ENCODE measurements around the gene FAM89A. TPM values are rescaled to one million over a fixed set of nuclear protein-coding genes. Genes with fewer than 3 reads are reported as not detected.

FAM89A gene
- total RNA-seq, 5 donors from 2014 or later (not counting 1 experiment from before 2014, with no cell fraction given), result 3.0 to 9.5 (median 7.6) TPM

DNA sequence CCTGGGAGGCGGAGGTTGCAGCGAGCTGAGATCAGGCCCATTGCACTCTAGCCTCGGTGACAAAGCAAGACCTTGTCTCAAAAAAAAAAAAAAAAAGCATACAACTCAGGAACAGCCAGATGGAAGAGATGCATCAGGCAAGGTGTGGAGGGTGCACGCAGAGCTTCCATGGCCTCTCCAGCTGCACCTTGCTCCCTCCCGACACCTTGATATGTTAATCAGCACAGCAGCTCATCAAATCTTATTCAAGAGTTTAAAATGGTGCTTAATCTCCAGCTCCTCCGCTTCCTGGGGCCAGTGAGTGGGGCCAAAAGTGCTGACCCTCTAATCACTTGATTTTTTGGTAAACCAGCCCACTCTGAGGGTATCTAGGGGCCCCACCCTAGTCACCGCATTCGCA is 29.3 kb upstream of the FAM89A start:
- H3K4me3 ChIP-seq (ENCODE audit: control insufficient read depth in 1 of 2, extremely low read depth in 1 of 2, low read length in 1 of 2), result no peak overlapping the region
- ChIA-PET CTCF (no interaction called here), POLR2A (interaction anchor here in 1 of 2 donors (0.6 kb wide), 1 partner anchor 28 kb away, joined by 3 read pairs; no protein-coding TSS in a partner anchor)
- no peaks in the 10 kb centered on the region for H3K9me3 ChIP-seq
- Mint-ChIP-seq H3K9me3 (no peaks in the 10 kb centered on the region), H3K27me3 (peaks cover 0 to 3% of the 10 kb centered on the region in 2 donors), H3K4me3 (no peak overlapping the region), H3K27ac (no peak overlapping the region), H3K36me3 (no peaks in the 10 kb centered on the region), H3K4me1 (no peaks in the 10 kb centered on the region)
- no peak for ATAC-seq (replicated peaks in 1 of 4)
- 95% methylated on average over 3 of the region's 8 CpGs for whole genome bisulfite sequencing (ENCODE audit: insufficient coverage)
- no peak for DNase-seq
- H3K27ac ChIP-seq (ENCODE audit: low read length), result no peak overlapping the region
- peaks cover 0 to 2% of the 10 kb centered on the region in 2 experiments for H3K27me3 ChIP-seq (replicated peaks in 1 of 2; ENCODE audit: control insufficient read depth in 2 of 2, extremely low read depth in 1 of 2, insufficient read depth in 2 of 2, low read length in 1 of 2)
- H3K4me1 ChIP-seq (ENCODE audit: control insufficient read depth in 1 of 2, extremely low read depth in 1 of 2, insufficient read depth in 2 of 2, low read length in 2 of 2), result no peaks in the 10 kb centered on the region
- H3K36me3 ChIP-seq (ENCODE audit: control insufficient read depth in 2 of 2, extremely low read depth in 1 of 2, insufficient read depth in 1 of 2, low read length in 1 of 2), result no peaks in the 10 kb centered on the region

GRCh38 chr1:231068762-231069161 is 28.7 kb upstream of the FAM89A start:
- H3K27ac ChIP-seq (ENCODE audit: low read length), result no peak overlapping the region
- no peaks in the 10 kb centered on the region for H3K4me1 Mint-ChIP-seq
- H3K27me3 Mint-ChIP-seq, result peaks cover 0 to 3% of the 10 kb centered on the region in 2 donors
- H3K9me3 ChIP-seq, result no peaks in the 10 kb centered on the region
- H3K36me3 Mint-ChIP-seq, result no peaks in the 10 kb centered on the region
- no peak overlapping the region for H3K27ac Mint-ChIP-seq
- no peaks in the 10 kb centered on the region for H3K4me1 ChIP-seq (ENCODE audit: control insufficient read depth in 1 of 2, extremely low read depth in 1 of 2, insufficient read depth in 2 of 2, low read length in 2 of 2)
- no peak overlapping the region for H3K4me3 Mint-ChIP-seq
- DNase-seq, result no peak
- ATAC-seq (replicated peaks in 1 of 4), result no peak
- WGBS (ENCODE audit: insufficient coverage), result 100% methylated on average over 2 of the region's 4 CpGs
- H3K4me3 ChIP-seq (ENCODE audit: control insufficient read depth in 1 of 2, extremely low read depth in 1 of 2, low read length in 1 of 2), result no peak overlapping the region
- no peaks in the 10 kb centered on the region for H3K36me3 ChIP-seq (ENCODE audit: control insufficient read depth in 2 of 2, extremely low read depth in 1 of 2, insufficient read depth in 1 of 2, low read length in 1 of 2)
- ChIA-PET CTCF (interaction anchor here in 1 of 2 donors (0.6 kb wide), 1 partner anchor 1891 kb away, joined by 3 read pairs; no protein-coding TSS in a partner anchor), POLR2A (interaction anchor here in 1 of 2 donors (0.6 kb wide), 1 partner anchor 28 kb away, joined by 3 read pairs; no protein-coding TSS in a partner anchor)
- no peaks in the 10 kb centered on the region for H3K9me3 Mint-ChIP-seq
- H3K27me3 ChIP-seq (replicated peaks in 1 of 2; ENCODE audit: control insufficient read depth in 2 of 2, extremely low read depth in 1 of 2, insufficient read depth in 2 of 2, low read length in 1 of 2), result peaks cover 0 to 2% of the 10 kb centered on the region in 2 experiments

GRCh38 chr1:231065510-231066241 is 25.6 kb upstream of the FAM89A start:
- ATAC-seq (replicated peaks in 1 of 4) (no peak), DNase-seq (no peak)
- H3K9me3 ChIP-seq, result no peaks in the 10 kb centered on the region
- Mint-ChIP-seq H3K27ac (no peak overlapping the region), H3K4me1 (no peaks in the 10 kb centered on the region), H3K9me3 (no peaks in the 10 kb centered on the region), H3K4me3 (no peak overlapping the region), H3K27me3 (peaks cover 4% of the 10 kb centered on the region in 2 donors), H3K36me3 (no peaks in the 10 kb centered on the region)
- peaks cover 0 to 4% of the 10 kb centered on the region in 2 experiments for H3K27me3 ChIP-seq (replicated peaks in 1 of 2; ENCODE audit: control insufficient read depth in 2 of 2, extremely low read depth in 1 of 2, insufficient read depth in 2 of 2, low read length in 1 of 2)
- ChIA-PET CTCF (no interaction called here), POLR2A (no interaction called here)
- H3K4me3 ChIP-seq (ENCODE audit: control insufficient read depth in 1 of 2, extremely low read depth in 1 of 2, low read length in 1 of 2), result no peak overlapping the region
- H3K36me3 ChIP-seq (ENCODE audit: control insufficient read depth in 2 of 2, extremely low read depth in 1 of 2, insufficient read depth in 1 of 2, low read length in 1 of 2), result no peaks in the 10 kb centered on the region
- WGBS (ENCODE audit: insufficient coverage), result no CpG with 5 or more reads among the region's 11 CpGs
- H3K27ac ChIP-seq (ENCODE audit: low read length), result no peak overlapping the region
- H3K4me1 ChIP-seq (ENCODE audit: control insufficient read depth in 1 of 2, extremely low read depth in 1 of 2, insufficient read depth in 2 of 2, low read length in 2 of 2), result no peaks in the 10 kb centered on the region

- Mint-ChIP-seq H3K4me3 (no peak overlapping the region), H3K27ac (no peak overlapping the region), H3K27me3 (peaks cover 4% of the 10 kb centered on the region in 2 donors), H3K9me3 (no peaks in the 10 kb centered on the region), H3K4me1 (no peaks in the 10 kb centered on the region), H3K36me3 (no peaks in the 10 kb centered on the region)
- Histone ChIP-seq H3K9me3 (no peaks in the 10 kb centered on the region), H3K4me3 (ENCODE audit: control insufficient read depth in 1 of 2, extremely low read depth in 1 of 2, low read length in 1 of 2) (no peak overlapping the region), H3K36me3 (ENCODE audit: control insufficient read depth in 2 of 2, extremely low read depth in 1 of 2, insufficient read depth in 1 of 2, low read length in 1 of 2) (no peaks in the 10 kb centered on the region), H3K27ac (ENCODE audit: low read length) (no peak overlapping the region), H3K4me1 (ENCODE audit: control insufficient read depth in 1 of 2, extremely low read depth in 1 of 2, insufficient read depth in 2 of 2, low read length in 2 of 2) (no peaks in the 10 kb centered on the region), H3K27me3 (replicated peaks in 1 of 2; ENCODE audit: control insufficient read depth in 2 of 2, extremely low read depth in 1 of 2, insufficient read depth in 2 of 2, low read length in 1 of 2) (peaks cover 0 to 6% of the 10 kb centered on the region in 2 experiments)
- POLR2A ChIA-PET, result no interaction called here
- CTCF ChIA-PET, result no interaction called here
- 72% methylated on average over 2 of the region's 3 CpGs for WGBS (ENCODE audit: insufficient coverage)
- ATAC-seq (replicated peaks in 1 of 4) (no peak), DNase-seq (no peak)
Measured at GRCh38 chr1:231064418-231064817, 24.4 kb upstream of the FAM89A start.

GRCh38 chr1:231063331-231063730 is 23.3 kb upstream of the FAM89A start:
- no peaks in the 10 kb centered on the region for H3K36me3 ChIP-seq (ENCODE audit: control insufficient read depth in 2 of 2, extremely low read depth in 1 of 2, insufficient read depth in 1 of 2, low read length in 1 of 2)
- CTCF ChIA-PET, result no interaction called here
- no peak overlapping the region for H3K27ac ChIP-seq (ENCODE audit: low read length)
- no peaks in the 10 kb centered on the region for H3K4me1 Mint-ChIP-seq
- H3K4me1 ChIP-seq (ENCODE audit: control insufficient read depth in 1 of 2, extremely low read depth in 1 of 2, insufficient read depth in 2 of 2, low read length in 2 of 2), result no peaks in the 10 kb centered on the region
- no peaks in the 10 kb centered on the region for H3K9me3 Mint-ChIP-seq
- H3K36me3 Mint-ChIP-seq, result no peaks in the 10 kb centered on the region
- peaks cover 0 to 9% of the 10 kb centered on the region in 2 experiments for H3K27me3 ChIP-seq (replicated peaks in 1 of 2; ENCODE audit: control insufficient read depth in 2 of 2, extremely low read depth in 1 of 2, insufficient read depth in 2 of 2, low read length in 1 of 2)
- peaks cover 4 to 7% of the 10 kb centered on the region in 2 donors for H3K27me3 Mint-ChIP-seq
- H3K4me3 ChIP-seq (ENCODE audit: control insufficient read depth in 1 of 2, extremely low read depth in 1 of 2, low read length in 1 of 2), result no peak overlapping the region
- DNase-seq (no peak), ATAC-seq (replicated peaks in 1 of 4) (no peak)
- no peak overlapping the region for H3K27ac Mint-ChIP-seq
- POLR2A ChIA-PET, result interaction anchor here in 1 of 2 donors (0.7 kb wide), 1 partner anchor 809 kb away, joined by 3 read pairs; no protein-coding TSS in a partner anchor
- WGBS (ENCODE audit: insufficient coverage), result 100% methylated on average over 1 of the region's 6 CpGs
- H3K9me3 ChIP-seq, result no peaks in the 10 kb centered on the region
- no peak overlapping the region for H3K4me3 Mint-ChIP-seq

DNA sequence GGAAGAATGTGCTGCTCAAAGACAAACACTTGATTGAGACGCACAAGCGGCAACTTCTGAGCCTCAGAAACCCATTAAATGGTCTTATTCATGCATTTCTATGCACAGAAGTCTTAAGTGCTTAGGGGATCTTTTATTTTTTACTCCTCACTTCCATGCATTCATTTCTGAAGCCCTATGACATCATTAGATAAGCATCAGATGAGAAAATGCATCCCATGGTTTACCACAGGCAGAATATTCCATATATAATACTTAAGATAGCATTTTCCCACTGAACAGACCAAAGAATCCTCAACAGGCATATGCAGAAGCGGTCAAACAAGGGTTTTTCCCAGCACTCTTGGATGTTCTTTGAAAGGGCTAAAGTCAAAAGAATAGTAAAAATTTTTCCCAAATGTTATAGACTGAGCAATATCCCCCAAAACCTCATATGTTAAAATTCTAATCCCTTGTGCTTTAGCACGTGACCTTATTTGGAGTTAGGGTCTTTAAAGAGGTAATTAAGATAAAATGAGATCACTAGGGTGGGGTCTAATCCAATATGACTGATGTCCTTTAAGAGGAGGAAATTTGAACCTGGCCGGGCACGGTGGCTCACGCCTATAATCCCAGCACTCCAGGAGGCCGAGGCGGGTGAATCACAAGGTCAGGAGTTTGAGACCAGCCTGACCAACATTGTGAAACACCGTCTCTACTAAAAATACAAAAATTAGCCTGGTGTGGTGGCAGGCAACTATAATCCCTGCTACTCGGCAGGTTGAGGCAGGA is 22.6 kb upstream of the FAM89A start:
- H3K27me3 Mint-ChIP-seq, result peaks cover 4 to 7% of the 10 kb centered on the region in 2 donors
- Histone ChIP-seq H3K36me3 (ENCODE audit: control insufficient read depth in 2 of 2, extremely low read depth in 1 of 2, insufficient read depth in 1 of 2, low read length in 1 of 2) (no peaks in the 10 kb centered on the region), H3K9me3 (no peaks in the 10 kb centered on the region), H3K27me3 (replicated peaks in 1 of 2; ENCODE audit: control insufficient read depth in 2 of 2, extremely low read depth in 1 of 2, insufficient read depth in 2 of 2, low read length in 1 of 2) (peaks cover 0 to 9% of the 10 kb centered on the region in 2 experiments), H3K4me3 (ENCODE audit: control insufficient read depth in 1 of 2, extremely low read depth in 1 of 2, low read length in 1 of 2) (no peak overlapping the region), H3K27ac (ENCODE audit: low read length) (no peak overlapping the region), H3K4me1 (ENCODE audit: control insufficient read depth in 1 of 2, extremely low read depth in 1 of 2, insufficient read depth in 2 of 2, low read length in 2 of 2) (no peaks in the 10 kb centered on the region)
- CTCF ChIA-PET, result no interaction called here
- ATAC-seq (replicated peaks in 1 of 4) (no peak), DNase-seq (no peak)
- no peak overlapping the region for H3K4me3 Mint-ChIP-seq
- H3K9me3 Mint-ChIP-seq, result no peaks in the 10 kb centered on the region
- no peaks in the 10 kb centered on the region for H3K4me1 Mint-ChIP-seq
- POLR2A ChIA-PET, result no interaction called here
- WGBS (ENCODE audit: insufficient coverage), result no CpG with 5 or more reads among the region's 11 CpGs
- no peak overlapping the region for H3K27ac Mint-ChIP-seq
- no peaks in the 10 kb centered on the region for H3K36me3 Mint-ChIP-seq
